ENCODE measurements around the gene KLHL26.

KLHL26 gene

GRCh38 chr19:18668252-18668631, 31.4 kb downstream of the KLHL26 start:
- H3K27ac ChIP-seq, result no peak overlapping the region
- no peak for TF ChIP-seq CTCF (conservative IDR thresholded peaks at IDR 0.05)

- no peak for TF ChIP-seq CTCF (conservative IDR thresholded peaks at IDR 0.05)
- no peak overlapping the region for H3K27ac ChIP-seq
These were observed 32.1 kb downstream of the KLHL26 start for GRCh38 chr19:18668744-18669523.

- TF ChIP-seq CTCF (conservative IDR thresholded peaks at IDR 0.05), result no peak
- H3K27ac ChIP-seq, result no peak overlapping the region
These were observed 32.6 kb downstream of the KLHL26 start for GRCh38 chr19:18669524-18669817.

- no peak for TF ChIP-seq CTCF (conservative IDR thresholded peaks at IDR 0.05)
- no peak overlapping the region for H3K27ac ChIP-seq
These were observed 33.1 kb downstream of the KLHL26 start for GRCh38 chr19:18669883-18670282.

GRCh38 chr19:18670312-18670711, 33.5 kb downstream of the KLHL26 start:
- no peak overlapping the region for H3K27ac ChIP-seq
- TF ChIP-seq CTCF (conservative IDR thresholded peaks at IDR 0.05), result no peak

- TF ChIP-seq CTCF (conservative IDR thresholded peaks at IDR 0.05), result no peak
- no peak overlapping the region for H3K27ac ChIP-seq
These were observed 34.6 kb downstream of the KLHL26 start for GRCh38 chr19:18671303-18672043.

- H3K27ac ChIP-seq, result no peak overlapping the region
- TF ChIP-seq CTCF (conservative IDR thresholded peaks at IDR 0.05), result no peak
These were observed 35.2 kb downstream of the KLHL26 start for GRCh38 chr19:18672044-18672451.
